Measurements from ENCODE around the gene IDH3A.

Gene IDH3A

DNA sequence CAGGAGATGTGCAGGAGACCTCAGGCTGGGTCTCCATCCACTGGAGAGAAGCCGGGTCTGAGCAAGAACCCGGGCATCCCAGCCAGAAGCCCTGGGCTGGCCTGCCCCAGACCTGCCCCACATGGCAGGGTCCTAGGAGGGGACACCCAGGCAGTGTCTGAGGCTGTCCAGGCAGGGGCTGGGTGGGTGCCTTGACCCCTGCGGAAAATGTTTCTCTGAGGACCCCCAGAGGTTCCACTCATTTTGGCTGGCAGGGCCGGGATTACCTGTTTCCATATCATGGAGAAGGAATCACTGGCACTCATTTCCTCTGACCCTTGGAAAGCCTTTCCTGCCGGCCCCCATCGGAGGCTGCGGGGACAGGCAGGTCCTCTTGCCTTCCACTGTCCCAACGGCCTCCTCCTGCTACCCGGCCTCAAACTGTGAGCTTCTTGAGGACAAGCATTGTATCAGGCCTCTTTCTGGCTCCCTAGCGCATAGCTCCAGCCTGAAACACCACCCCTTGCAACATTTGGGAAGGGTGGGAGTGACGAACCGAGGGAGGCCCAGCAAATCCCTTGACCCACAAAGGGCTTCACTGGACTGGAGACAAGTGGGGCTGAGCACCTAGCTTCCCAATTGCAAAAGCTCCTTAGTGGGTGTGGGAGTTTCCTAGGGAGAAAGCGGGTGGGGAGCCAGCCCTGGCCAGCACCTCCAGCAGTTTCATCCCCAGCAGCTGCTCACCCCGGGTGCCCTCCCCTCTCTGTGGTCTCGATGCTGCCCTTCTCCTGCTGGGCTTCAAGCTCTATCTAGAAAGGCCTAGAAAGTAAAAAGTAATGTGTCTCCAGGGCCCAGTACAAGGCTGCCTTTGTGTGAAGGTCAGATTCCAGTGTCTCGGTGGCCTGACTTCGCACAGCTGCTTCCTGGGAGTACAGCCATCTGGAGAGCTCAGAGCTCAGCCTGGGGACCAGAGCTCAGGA lies 55.5 kb downstream of the IDH3A start:
- DNase-seq: no peak

DNA sequence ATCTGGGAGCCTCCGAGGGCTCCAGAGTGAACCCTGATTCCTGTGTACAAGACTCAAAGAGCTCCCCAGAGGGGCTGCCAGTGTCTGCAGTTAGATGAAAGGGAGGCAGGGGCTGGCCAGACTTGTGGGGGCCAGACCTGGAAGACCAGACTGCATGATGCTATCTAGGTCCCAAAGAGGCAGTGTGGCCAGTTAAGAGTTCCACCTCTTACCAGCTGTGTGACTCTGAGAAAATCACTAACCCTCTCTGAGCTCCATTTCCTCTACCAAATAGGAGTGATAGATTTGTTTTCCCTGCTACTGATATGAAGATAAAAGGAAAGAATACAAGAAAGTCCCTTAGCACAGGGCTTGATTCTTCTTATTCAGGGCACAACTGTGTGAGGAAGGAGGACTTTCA lies 56.2 kb downstream of the IDH3A start:
- DNase-seq: no peak

DNA sequence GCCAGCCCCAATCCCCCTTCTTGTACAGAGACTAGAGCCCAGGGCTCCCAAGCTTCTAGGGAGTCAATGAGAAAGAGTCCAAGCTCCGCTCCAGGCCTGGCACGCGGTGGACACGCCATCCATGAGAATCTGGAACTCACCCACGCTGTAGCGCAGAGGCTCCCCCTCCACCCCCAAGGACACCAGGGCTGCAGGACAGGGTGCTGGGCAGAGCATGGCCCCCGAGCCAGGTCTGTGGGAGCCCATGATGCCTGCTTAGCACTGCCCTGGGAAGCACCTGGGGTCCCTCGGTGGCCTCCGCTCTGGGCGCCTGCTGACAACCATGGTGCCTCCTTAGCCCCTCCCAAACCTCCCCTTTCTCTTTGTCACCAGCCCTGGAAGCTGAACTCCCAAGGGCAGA lies 56.7 kb downstream of the IDH3A start:
- no peak for DNase-seq

DNA sequence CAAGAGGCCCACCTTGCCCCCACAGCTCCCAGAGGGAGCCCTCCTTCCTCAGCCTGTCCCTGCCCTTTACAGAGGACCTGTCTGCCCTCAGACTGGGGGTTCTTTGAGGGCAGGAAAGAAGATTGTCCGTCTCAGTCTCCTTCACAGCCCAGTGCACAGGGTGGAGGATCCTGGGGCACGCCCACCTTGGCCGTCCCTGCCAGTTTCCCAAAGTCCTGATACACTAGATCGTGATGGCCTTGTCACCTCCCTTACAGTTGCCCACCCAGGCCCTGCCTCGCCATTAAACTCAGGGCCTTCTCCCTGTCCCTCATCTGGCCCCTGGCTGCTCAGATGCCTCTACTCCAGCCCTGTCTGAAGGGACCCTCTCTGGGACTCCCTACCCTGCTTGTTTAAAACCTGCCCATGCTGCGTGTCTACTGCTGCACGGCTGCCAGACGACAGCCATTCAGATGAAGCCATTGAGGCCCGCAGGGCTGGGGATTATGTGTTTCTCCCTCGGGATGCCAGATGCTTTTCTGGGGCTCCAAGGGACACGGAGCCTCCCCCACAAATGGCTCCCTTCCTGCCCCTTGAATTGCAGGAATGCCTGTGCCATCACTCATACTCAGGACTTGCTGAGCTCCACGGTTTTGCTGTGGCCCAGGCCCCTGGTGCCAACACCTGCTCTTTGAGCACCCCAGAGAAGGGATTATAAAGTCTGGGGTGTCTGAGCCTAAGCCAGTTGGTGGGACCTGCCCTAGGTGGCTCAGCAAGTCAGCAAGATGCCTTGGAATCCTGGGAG lies 57.4 kb downstream of the IDH3A start:
- no peak for DNase-seq

DNA sequence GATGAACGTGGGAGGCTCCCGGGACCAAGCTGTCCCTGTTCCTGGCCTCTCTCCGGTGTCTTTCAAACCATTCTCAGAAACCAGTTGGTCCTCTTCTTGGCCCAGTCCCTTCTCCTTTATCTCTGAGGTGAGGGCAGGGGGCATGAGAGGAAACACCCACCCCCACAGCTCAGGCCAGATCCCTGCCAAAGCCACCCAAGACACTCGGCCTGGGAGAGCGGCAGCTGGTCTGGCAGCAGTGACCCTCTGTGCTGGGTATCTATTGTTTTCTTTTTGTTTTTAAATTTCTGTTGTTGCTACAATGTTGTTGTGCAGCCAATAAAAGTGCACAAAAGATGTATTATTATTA lies 57.9 kb downstream of the IDH3A start:
- no peak for DNase-seq

DNA sequence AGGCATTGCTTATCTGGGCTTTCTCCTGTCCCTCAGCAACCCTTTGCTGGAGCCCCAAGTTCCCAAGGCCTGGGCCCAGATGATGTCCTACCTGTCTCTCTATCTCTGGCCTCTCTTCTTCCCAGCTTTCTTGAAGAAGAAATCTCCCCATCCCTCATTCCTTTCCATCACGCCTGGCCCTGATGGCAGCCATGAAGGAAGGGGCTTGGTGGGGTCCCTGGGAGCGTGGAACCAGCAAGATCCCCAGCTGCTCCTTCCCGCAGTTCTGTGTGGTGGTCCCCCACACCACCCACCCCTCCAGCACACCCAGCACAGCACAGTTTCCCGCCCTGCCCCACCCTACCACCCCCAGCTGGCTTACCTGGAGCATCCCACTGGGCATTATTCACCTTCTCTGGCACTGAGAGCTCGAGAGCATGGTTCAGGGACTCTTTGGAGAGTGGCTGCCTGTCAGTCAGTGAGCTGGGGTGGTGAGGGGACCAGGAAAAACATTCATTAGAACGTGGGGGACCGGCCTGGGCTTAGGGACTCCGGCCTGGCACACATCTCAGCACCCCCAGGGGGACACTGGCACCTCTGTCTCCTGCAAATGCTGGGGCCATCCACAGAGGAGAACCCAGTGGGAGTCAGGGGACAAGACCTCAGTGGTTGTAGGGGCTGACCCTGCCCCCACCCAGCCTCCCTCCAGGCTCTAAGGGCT lies 58.6 kb downstream of the IDH3A start:
- no peak for DNase-seq

DNA sequence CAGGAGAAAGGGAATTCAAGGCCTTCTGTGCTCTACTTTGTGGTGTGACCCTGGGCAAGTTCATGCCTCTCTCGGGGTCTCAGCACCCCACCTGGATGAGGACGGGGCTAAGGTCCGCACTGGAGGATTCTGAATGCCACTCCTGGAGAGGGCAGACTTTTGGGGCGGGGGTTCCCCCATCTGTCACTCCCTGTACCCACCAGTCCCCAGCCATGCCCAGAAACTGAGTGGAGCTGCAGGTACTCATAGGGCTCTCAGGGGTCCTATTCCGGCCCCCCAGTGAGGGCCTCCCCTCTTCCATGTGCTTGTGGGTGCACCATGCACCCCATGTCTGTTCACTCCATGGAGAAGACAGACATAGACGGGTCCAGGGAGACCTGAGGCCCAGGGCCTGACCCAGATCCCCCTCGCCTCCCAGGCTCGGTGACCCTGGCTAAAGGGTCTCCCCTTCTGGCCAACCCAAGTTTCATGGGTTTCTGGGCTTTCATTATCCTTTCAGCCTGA lies 59.2 kb downstream of the IDH3A start:
- no peak for DNase-seq

DNA sequence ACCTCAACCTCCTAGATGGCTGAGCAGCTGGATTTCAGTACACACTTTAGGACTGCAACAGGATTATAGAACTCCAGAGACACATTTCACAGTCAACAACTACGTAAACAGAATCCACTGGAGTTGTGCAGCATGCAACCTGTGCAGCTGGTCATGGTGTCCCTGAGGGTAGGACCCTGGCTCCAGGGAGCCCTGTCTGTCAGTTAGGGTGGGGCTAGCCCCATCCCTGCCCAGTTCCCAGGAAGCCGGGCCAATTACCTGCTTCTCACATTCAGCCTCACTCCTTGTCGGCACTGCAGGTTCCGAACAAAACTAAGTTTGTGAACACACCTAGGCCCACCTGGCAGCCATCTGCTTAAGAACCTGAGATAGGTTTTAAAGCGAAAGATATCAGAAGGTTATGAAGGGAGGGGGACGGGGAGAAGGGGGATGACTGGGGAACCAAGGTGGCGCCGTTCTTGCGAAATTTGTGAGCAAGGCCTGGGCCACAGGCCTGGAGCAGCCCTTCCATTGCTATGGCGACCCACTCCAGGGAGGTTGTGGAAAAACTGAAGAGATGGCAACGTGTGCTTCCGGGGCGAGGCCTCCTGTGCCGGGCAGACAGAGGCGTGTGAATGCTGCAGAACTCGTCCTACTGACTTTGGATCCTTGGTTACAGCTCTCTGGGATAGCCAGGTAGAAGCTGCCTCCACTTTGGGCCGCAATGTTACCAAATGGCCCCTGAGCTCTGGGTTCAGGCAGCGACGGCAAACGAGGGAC lies 59.9 kb downstream of the IDH3A start:
- DNase-seq: no peak

DNA sequence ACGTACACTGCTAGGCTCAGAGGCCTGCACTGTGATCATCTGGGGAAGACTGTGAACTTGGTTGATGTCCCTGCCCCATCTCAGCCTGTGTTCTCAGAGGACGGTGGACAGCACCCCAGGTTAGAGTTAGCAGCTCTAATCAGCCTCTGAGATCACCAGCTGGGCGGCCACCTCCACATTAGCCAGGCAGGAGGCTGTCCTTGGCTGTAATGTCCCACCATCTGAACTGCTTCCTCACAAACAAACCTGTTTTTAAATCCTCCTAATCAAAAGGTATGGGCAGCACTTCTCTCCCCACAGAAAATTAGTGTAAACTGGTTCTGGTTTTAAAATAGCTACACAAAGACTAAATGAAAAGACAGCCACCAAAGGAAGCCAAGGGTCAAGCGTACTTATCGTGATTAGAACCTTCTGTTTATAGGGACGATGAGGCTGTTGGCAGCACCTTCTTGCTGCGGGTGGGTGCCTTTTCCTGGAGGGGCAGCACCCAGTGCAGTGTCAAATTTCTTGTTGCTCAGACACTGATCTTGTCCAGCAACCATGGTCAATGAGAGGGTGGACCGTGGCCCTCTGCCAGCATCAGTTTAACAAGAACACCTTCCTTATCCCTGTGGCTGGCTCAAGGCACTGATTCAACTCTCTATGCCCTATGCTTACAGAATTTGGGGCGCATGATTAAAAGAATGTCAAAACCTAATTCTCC lies 60.6 kb downstream of the IDH3A start:
- DNase-seq: no peak

DNA sequence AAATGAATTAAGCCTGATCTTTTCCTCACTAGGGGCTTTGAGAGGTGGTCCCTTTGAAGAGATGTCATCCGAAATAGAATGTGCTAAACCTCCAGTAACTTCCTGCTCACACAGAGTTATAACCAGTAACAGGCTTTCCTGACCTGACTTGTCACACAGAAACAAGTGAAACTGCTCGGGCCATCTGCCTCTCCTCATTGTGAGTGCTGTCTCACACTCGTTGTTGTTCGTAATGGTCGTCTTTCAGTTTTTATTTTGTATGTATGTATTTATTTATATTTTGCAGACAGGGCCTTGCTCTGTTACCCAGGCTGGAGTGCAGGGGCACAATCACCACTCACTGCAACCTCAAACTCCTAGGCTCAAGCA lies 61.2 kb downstream of the IDH3A start:
- no peak for DNase-seq

DNA sequence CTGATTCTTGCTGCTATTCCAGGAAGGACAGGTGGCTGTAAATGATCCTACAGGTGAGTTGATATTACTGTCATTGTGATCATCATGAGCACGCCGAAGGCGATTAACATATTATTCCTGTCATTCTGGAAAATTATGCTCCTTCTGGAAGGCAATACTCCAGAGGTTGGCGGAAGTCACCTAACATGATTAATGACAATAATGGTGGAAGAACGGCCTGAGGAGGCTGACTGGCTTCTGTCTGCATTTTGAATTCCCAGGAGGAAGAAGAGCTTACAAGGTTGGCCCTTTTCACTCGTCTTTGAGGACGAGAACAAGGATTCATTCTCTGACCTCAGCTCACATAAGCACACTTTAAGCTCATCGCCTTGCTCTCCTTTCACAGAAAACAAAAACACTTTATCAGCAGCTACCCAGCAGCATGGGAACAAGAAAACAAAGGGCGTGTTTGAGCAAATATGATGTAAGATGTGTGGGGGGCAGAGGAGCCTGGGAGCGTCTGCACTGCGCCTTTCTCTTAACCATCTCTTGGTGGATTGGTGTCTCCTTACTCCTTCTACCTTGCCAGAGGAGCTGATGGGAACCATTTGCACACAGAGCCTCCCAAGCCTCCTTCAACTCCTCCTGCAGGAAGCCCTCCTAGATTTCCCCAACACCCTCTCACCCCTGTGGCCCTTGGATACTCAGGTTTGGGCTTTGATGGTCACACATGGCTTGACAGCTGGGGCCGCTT lies 62.2 kb downstream of the IDH3A start:
- DNase-seq: no peak

DNA sequence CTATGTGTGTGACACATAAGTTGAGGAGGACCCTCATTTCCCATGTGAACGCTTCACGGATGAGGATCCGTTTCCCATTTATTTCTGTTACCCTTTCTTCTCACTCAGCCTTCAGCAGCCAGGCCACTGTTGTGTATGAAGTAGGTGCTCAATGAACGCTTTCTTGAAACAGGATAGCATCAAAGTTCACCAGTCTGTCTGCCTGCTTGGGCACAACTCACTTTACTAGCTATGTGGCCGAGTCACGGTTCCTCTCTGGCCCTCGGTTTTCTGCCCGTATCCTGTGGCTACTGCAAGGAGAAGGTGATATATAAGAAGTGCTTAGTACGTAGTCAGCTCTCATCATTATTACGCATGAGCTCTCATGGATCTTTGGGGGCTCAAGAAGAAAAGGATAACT lies 62.8 kb downstream of the IDH3A start:
- DNase-seq: no peak

DNA sequence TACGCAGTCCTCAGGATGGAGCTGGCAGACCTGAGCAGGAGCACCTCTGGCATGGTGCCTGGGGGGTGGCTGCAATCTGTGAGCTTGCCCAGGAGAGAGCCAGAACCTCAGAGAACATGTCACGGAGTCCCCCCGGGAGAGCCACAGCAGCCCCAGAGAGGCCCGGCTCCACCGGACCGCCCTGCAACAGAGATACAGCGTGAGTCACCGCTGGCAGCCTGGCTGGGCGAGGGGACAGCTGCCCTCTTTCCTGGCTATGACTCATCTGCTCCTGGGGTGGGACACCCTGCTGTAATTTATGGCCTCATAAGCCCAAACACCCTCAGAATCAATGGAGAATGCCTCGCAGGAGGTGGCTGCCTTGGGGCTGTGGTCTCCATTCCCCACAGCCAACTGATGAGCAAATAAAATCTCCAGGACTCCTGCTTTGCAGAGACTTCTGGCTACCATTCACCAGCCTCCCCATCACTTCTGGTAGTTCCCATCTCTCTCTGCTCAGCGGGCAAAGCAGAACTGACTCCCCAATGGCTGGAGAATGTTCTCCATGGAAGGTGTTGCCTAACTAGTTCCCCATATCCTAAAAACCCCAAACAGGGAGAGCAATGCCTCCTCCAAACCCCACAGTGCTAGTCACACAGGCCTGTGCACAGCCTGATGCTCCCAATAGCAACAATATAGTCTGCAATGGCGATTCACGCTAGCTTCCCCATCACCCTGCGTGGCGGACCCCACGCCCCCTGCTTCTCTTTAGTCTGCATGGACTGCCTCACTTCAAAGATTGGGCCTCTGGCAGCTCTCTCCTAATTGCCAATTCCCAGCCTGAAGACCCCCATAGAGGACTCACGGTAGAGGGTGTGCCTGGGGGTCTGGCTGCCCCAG lies 63.6 kb downstream of the IDH3A start:
- DNase-seq: no peak

DNA sequence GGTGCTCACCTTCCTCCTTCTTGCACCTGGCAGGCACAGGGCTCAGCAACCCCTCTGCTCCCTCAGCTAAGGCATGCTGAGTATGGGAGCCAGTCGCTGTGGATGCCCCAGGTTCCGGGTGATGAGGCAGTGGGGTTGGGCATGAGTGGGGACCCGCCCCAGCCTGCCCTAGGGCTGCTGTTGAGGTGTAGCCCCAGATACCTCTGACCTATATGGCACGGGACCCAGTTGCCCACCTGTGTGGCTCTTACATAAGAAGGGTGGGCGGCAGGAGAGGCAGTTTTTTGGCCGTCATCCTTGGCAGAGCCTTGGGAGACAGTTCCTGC lies 64.2 kb downstream of the IDH3A start:
- no peak for DNase-seq

DNA sequence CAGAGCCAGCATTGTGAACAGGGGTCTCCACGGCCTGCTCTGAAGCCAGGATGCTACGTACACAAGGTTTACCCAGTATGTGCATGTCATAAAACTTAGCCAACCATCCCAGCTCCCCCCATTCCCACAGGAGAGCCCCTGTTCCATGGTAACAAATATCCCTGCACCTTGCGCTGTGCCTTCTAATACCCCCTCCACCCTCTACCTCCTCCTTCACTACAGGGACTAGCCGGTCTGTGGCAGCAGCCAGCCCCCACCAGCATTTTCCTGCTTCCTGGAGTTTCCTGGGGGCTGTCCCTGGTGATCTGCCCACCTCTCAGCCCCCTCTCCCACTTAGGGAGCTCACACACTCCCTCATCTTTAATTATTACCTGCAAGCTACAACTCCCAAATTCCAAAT lies 64.8 kb downstream of the IDH3A start:
- no peak for DNase-seq

DNA sequence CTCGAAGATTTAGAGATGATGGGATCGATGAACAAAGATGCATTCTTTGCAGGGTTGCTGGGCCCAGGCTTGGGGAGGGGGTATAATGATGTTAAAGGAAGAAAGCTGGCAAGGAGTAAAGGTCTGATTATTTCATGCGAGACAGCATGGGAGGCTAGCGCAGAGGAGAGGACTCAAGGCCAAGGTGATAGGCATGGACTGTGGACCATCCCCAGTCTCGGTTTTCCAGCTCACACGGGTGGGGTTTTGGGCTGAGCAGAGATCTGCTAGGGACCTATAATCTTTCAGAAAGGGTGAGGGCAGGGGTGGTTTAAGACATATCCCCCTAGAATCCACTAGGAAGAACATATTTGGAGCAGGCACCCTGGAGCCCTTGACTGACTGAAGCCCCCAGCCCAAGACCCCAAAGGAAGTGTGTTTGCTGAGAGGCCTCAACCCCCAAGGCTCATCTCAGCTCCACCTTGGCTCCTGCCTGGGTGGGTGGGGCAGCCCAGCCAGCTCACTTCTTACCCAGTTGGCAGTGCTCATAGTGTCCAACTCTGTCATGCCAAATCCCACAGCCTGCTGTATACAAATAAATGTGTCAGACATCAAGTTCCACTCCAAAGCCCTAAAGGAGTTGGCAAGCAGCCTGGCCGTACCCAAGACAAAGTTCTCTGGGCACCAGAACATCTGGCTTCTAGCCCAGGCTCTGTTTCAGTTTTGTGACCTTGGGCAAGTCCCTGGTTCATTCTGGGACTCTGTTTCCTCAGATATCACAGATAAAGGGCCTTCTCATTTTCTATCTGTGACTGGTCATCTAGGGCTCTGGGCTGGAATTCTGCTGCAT lies 67.3 kb downstream of the IDH3A start:
- DNase-seq: no peak

DNA sequence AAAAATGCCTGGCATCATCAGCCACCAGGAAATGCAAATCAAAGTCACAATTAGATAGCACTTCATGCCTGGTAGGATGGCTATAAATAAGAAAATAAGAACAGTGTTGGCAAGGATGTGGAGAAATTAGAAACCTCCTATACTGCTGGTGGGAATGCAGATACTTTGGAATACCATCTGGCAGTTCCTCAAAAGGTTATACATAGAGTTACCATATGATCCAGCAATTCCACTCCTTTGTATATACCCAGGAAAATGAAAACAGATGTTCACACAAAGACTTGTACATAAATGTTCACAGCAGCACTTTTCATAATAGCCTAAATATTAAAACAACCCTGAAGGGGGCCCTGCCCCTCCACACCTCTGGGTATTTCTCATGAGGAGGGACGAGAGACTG lies 71.6 kb downstream of the IDH3A start:
- DNase-seq: no peak
